ENCODE measurements around the gene TXLNB.
A peak's percentile ranks its signal among the peaks of the same experiment; 100 is the strongest.

TXLNB gene

DNA sequence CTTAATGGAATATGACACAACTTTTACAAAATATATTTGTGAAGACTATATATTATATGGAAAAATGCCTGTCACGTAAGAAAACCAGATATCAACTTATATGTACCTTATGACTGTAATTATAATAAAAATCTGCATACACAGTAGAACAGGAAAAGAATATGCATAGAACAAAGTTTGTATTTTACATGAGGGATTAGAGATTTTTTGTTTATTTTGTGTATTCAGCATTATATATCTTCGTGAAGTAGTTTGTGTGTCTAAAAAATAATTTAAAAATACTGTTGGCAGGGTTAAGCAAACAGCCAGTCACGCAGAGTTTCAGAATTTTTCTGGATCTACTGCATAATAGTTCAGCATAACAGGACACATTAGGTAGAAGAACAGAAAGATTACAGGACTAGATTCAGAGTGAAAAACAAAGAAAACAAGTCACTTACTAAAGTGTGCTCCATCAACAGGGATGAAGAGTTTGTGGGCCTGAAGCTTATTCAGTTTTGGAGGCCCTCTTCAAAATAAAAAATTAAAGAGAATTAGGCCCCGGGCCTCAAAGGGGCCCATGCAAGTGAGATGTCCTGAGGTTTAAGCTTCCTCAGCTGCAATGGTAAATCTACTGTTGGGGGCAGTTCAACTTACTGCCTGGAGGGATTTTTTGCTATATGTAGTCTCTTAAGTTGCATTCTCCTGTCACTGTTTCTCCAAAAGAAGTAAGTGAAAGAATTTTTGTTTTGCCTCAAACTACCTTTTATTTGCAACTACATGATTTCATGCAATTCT, 16.3 kb downstream of the TXLNB start:
- Histone ChIP-seq H3K36me3 (ENCODE audit: insufficient read depth, low read length) (no peaks in the 10 kb centered on the region), H3K79me2 (ENCODE audit: control insufficient read depth, insufficient read depth, low read length, unreplicated experiment) (no peaks in the 10 kb centered on the region), H2AFZ (ENCODE audit: low read length, unreplicated experiment) (no peak overlapping the region), H3K4me3 (ENCODE audit: low read depth, low read length) (no peak overlapping the region), H3K27ac (ENCODE audit: low read depth, low read length) (no peak overlapping the region), H3K27me3 (ENCODE audit: insufficient read depth, low read length) (no peaks in the 10 kb centered on the region), H3K4me1 (ENCODE audit: control insufficient read depth, insufficient read depth, low read length, unreplicated experiment) (no peaks in the 10 kb centered on the region)

- no peak overlapping the region for H2AFZ ChIP-seq (ENCODE audit: low read length, unreplicated experiment)
- no peaks in the 10 kb centered on the region for H3K27me3 ChIP-seq (ENCODE audit: insufficient read depth, low read length)
- no peaks in the 10 kb centered on the region for H3K79me2 ChIP-seq (ENCODE audit: control insufficient read depth, insufficient read depth, low read length, unreplicated experiment)
- H3K27ac ChIP-seq (ENCODE audit: low read depth, low read length), result no peak overlapping the region
- no peaks in the 10 kb centered on the region for H3K4me1 ChIP-seq (ENCODE audit: control insufficient read depth, insufficient read depth, low read length, unreplicated experiment)
- no peak overlapping the region for H3K4me3 ChIP-seq (ENCODE audit: low read depth, low read length)
- no peaks in the 10 kb centered on the region for H3K36me3 ChIP-seq (ENCODE audit: insufficient read depth, low read length)
Observed at GRCh38 chr6:139271056-139271455, 20.7 kb downstream of the TXLNB start.

DNA sequence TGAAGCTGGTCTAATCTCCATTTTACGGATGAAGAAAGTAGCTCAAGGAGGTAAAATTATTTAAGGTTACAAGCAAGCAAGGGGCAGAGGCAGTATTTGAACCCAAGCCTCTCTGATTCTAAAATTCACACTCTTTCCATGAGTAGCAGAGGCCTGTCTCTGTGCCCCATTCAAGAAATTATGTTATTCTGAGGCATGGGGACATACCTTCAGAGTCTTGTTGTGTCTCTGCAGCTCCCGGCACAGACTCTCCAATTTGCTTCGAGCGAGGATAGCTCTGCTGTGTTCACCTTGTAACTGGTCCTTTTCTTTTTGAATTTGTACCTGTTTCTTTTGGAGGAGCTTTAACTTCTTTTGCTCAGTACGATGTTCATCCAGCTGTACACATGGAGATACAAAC, 21.5 kb downstream of the TXLNB start:
- Histone ChIP-seq H3K36me3 (ENCODE audit: insufficient read depth, low read length) (no peaks in the 10 kb centered on the region), H3K79me2 (ENCODE audit: control insufficient read depth, insufficient read depth, low read length, unreplicated experiment) (no peaks in the 10 kb centered on the region), H3K4me3 (ENCODE audit: low read depth, low read length) (no peak overlapping the region), H2AFZ (ENCODE audit: low read length, unreplicated experiment) (no peak overlapping the region), H3K27me3 (ENCODE audit: insufficient read depth, low read length) (no peaks in the 10 kb centered on the region), H3K4me1 (ENCODE audit: control insufficient read depth, insufficient read depth, low read length, unreplicated experiment) (no peaks in the 10 kb centered on the region), H3K27ac (ENCODE audit: low read depth, low read length) (no peak overlapping the region)

GRCh38 chr6:139265512-139266190, 26.1 kb downstream of the TXLNB start:
- H3K27ac ChIP-seq (ENCODE audit: low read depth, low read length), result no peak overlapping the region
- H3K27me3 ChIP-seq (ENCODE audit: insufficient read depth, low read length), result no peaks in the 10 kb centered on the region

GRCh38 chr6:139262519-139263300, 29.1 kb downstream of the TXLNB start:
- H3K36me3 ChIP-seq (ENCODE audit: insufficient read depth, low read length), result no peaks in the 10 kb centered on the region
- H2AFZ ChIP-seq (ENCODE audit: low read length, unreplicated experiment), result peak overlapping the region; percentile 2
- no peak overlapping the region for H3K27ac ChIP-seq (ENCODE audit: low read depth, low read length)
- no peak overlapping the region for H3K4me3 ChIP-seq (ENCODE audit: low read depth, low read length)
- H3K79me2 ChIP-seq (ENCODE audit: control insufficient read depth, insufficient read depth, low read length, unreplicated experiment), result no peaks in the 10 kb centered on the region
- H3K4me1 ChIP-seq (ENCODE audit: control insufficient read depth, insufficient read depth, low read length, unreplicated experiment), result no peaks in the 10 kb centered on the region
- H3K27me3 ChIP-seq (ENCODE audit: insufficient read depth, low read length), result no peaks in the 10 kb centered on the region

More at GRCh38 chr6:139265512-139266190, 26.1 kb downstream of the TXLNB start:
- Histone ChIP-seq H2AFZ (ENCODE audit: low read length, unreplicated experiment) (no peak overlapping the region), H3K4me1 (ENCODE audit: control insufficient read depth, insufficient read depth, low read length, unreplicated experiment) (no peaks in the 10 kb centered on the region), H3K79me2 (ENCODE audit: control insufficient read depth, insufficient read depth, low read length, unreplicated experiment) (no peaks in the 10 kb centered on the region), H3K4me3 (ENCODE audit: low read depth, low read length) (no peak overlapping the region), H3K36me3 (ENCODE audit: insufficient read depth, low read length) (no peaks in the 10 kb centered on the region)

DNA sequence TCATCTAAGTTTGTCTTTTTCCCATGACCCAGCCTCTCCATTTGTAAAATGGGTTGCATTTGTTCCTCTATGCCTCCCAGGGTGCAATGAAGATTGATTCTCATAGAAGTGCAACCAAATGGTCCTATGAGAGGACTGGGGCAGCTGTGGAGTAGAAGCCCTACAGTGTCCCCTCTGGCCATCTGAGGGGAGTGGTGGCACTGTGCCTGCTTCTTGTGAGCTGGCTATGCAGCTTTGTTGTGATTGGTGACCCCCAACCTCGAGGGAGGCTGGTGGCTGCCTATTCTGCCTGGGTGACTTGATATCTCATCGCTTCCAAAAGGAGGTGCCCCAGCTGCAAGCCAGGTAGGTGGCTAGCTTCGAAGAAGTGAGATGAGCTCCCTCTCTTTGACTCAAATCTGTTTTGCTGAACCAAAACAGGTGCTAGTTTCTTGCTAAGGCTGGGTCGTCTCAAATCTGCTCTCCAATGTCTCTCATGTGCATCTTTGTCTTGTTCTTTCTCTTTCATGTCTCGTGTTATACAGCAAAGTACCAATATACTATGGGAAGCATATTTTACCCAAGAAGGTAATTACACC, 33.9 kb downstream of the TXLNB start:
- Histone ChIP-seq H3K79me2 (ENCODE audit: control insufficient read depth, insufficient read depth, low read length, unreplicated experiment) (no peaks in the 10 kb centered on the region), H3K4me3 (ENCODE audit: low read depth, low read length) (no peak overlapping the region), H2AFZ (ENCODE audit: low read length, unreplicated experiment) (no peak overlapping the region), H3K27me3 (ENCODE audit: insufficient read depth, low read length) (no peaks in the 10 kb centered on the region), H3K27ac (ENCODE audit: low read depth, low read length) (no peak overlapping the region), H3K36me3 (ENCODE audit: insufficient read depth, low read length) (no peaks in the 10 kb centered on the region), H3K4me1 (ENCODE audit: control insufficient read depth, insufficient read depth, low read length, unreplicated experiment) (no peaks in the 10 kb centered on the region)

- no peaks in the 10 kb centered on the region for H3K36me3 ChIP-seq (ENCODE audit: insufficient read depth, low read length)
- no peak overlapping the region for H3K27ac ChIP-seq (ENCODE audit: low read depth, low read length)
- H3K79me2 ChIP-seq (ENCODE audit: control insufficient read depth, insufficient read depth, low read length, unreplicated experiment), result no peaks in the 10 kb centered on the region
- H3K4me1 ChIP-seq (ENCODE audit: control insufficient read depth, insufficient read depth, low read length, unreplicated experiment), result no peaks in the 10 kb centered on the region
- H3K27me3 ChIP-seq (ENCODE audit: insufficient read depth, low read length), result no peaks in the 10 kb centered on the region
- no peak overlapping the region for H3K4me3 ChIP-seq (ENCODE audit: low read depth, low read length)
- H2AFZ ChIP-seq (ENCODE audit: low read length, unreplicated experiment), result no peak overlapping the region
Observed at GRCh38 chr6:139257291-139257690, 34.5 kb downstream of the TXLNB start.

GRCh38 chr6:139256087-139256486, 35.7 kb downstream of the TXLNB start:
- no peaks in the 10 kb centered on the region for H3K4me1 ChIP-seq (ENCODE audit: control insufficient read depth, insufficient read depth, low read length, unreplicated experiment)
- no peaks in the 10 kb centered on the region for H3K79me2 ChIP-seq (ENCODE audit: control insufficient read depth, insufficient read depth, low read length, unreplicated experiment)
- H3K4me3 ChIP-seq (ENCODE audit: low read depth, low read length), result no peak overlapping the region
- H3K36me3 ChIP-seq (ENCODE audit: insufficient read depth, low read length), result no peaks in the 10 kb centered on the region
- no peak overlapping the region for H3K27ac ChIP-seq (ENCODE audit: low read depth, low read length)
- no peaks in the 10 kb centered on the region for H3K27me3 ChIP-seq (ENCODE audit: insufficient read depth, low read length)
- H2AFZ ChIP-seq (ENCODE audit: low read length, unreplicated experiment), result no peak overlapping the region

DNA sequence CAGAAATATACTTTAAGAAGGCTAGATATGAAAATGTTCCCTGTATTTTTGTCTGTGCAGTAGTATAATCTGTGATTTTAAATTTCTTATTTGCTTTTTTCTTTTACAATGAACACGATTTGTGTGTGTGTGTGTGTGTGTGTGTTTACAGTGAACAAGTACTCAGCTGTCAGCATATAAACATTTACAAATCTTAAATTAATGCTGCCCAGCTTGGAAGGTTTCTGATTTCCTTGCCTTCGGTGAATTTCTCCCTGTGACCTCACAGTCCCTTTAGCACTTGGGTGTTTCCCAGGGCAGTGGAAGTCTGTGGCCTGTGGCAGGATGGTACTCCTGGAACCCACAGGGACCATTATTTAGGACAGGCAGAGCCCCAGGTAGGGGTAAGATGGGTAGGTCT, 37.6 kb downstream of the TXLNB start:
- H3K79me2 ChIP-seq (ENCODE audit: control insufficient read depth, insufficient read depth, low read length, unreplicated experiment), result no peaks in the 10 kb centered on the region
- no peak overlapping the region for H3K4me3 ChIP-seq (ENCODE audit: low read depth, low read length)
- H3K36me3 ChIP-seq (ENCODE audit: insufficient read depth, low read length), result no peaks in the 10 kb centered on the region
- no peak overlapping the region for H2AFZ ChIP-seq (ENCODE audit: low read length, unreplicated experiment)
- H3K4me1 ChIP-seq (ENCODE audit: control insufficient read depth, insufficient read depth, low read length, unreplicated experiment), result no peaks in the 10 kb centered on the region
- no peak overlapping the region for H3K27ac ChIP-seq (ENCODE audit: low read depth, low read length)
- no peaks in the 10 kb centered on the region for H3K27me3 ChIP-seq (ENCODE audit: insufficient read depth, low read length)

- Histone ChIP-seq H3K27ac (ENCODE audit: low read depth, low read length) (no peak overlapping the region), H3K36me3 (ENCODE audit: insufficient read depth, low read length) (no peaks in the 10 kb centered on the region)
Observed at GRCh38 chr6:139253656-139254055, 38.1 kb downstream of the TXLNB start.

More at GRCh38 chr6:139253656-139254055, 38.1 kb downstream of the TXLNB start:
- no peaks in the 10 kb centered on the region for H3K79me2 ChIP-seq (ENCODE audit: control insufficient read depth, insufficient read depth, low read length, unreplicated experiment)
- no peak overlapping the region for H3K4me3 ChIP-seq (ENCODE audit: low read depth, low read length)
- no peaks in the 10 kb centered on the region for H3K27me3 ChIP-seq (ENCODE audit: insufficient read depth, low read length)
- no peak overlapping the region for H2AFZ ChIP-seq (ENCODE audit: low read length, unreplicated experiment)
- no peaks in the 10 kb centered on the region for H3K4me1 ChIP-seq (ENCODE audit: control insufficient read depth, insufficient read depth, low read length, unreplicated experiment)
